Measurements from ENCODE around the gene LMOD3.

Gene LMOD3

DNA sequence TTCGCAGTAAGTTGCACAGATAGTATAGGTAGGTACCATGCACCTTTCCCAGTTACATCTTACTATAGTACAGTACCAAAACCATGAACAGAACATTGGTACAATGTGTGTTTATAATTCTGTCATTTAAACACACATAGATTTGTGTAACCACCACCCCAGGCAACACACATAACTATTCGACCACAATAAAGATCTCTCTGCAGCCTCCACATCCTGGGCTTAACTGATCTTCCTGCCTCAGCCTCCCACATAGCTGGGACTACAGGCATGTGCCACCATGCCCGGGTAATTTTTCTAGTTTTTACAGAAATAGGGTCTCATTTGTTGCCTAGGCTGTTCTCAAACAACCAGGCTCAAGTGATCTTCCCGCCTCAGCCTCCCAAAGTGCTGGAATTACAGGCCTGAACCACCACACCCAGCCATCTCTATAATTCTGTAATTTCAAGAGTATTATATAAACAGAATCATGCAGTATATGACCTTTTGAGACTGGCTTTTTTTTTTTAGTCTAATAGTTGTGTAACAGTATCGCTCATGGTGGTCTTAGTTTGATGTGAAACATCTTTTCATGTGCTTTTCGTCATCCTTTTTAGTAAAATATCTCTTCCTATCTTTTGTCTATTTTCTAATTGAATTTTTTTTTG lies 57.0 kb downstream of the LMOD3 start:
- DNase-seq (ENCODE audit: low spot score) = no peak
- H3K27ac ChIP-seq = no peak overlapping the region
- no peak overlapping the region for H3K4me3 ChIP-seq
- TF ChIP-seq, protein P1, sequence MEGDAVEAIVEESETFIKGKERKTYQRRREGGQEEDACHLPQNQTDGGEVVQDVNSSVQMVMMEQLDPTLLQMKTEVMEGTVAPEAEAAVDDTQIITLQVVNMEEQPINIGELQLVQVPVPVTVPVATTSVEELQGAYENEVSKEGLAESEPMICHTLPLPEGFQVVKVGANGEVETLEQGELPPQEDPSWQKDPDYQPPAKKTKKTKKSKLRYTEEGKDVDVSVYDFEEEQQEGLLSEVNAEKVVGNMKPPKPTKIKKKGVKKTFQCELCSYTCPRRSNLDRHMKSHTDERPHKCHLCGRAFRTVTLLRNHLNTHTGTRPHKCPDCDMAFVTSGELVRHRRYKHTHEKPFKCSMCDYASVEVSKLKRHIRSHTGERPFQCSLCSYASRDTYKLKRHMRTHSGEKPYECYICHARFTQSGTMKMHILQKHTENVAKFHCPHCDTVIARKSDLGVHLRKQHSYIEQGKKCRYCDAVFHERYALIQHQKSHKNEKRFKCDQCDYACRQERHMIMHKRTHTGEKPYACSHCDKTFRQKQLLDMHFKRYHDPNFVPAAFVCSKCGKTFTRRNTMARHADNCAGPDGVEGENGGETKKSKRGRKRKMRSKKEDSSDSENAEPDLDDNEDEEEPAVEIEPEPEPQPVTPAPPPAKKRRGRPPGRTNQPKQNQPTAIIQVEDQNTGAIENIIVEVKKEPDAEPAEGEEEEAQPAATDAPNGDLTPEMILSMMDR (IDR thresholded peaks at IDR 0.05) = no peak

DNA sequence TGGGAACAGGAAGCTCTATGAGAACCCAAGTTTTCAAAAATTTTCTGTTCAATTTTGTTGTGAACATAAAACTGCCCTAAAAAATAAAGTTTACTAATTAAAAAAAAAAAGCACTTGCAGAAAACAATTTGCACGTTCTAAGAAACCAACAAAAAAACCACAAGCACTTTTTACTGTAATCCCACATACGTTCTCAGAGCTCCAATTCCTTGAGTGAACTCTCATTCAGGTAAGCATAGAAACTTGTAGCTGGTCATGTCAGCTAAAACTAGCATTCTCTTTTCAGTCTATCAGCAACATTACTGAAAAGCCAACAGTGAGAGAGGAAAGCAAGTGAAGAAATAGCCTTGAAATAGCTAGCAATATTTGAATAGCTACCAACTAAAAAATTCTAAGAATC lies 58.8 kb downstream of the LMOD3 start:
- no peak overlapping the region for H3K27ac ChIP-seq
- DNase-seq (ENCODE audit: low spot score) = no peak
- H3K4me3 ChIP-seq = no peak overlapping the region
- TF ChIP-seq, protein P1 (IDR thresholded peaks at IDR 0.05) = no peak

DNA sequence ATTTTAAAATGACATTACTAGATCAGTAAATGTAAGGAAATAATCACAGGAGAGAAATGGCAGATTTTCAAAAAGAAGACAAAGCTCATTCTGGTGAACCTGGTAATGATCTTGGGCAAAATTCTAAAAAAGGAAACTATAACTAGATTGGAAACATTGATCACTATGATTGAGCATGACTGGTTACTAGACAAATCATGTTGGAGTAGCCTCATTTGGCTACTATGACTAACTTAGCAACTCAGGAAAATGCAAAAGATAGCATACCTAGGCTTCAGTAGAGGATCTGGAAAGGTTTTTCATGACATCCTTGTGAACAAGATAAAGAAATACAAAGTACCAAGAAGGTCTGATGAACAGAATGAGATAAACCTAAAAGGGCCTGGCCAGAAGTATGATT lies 62.7 kb downstream of the LMOD3 start:
- Histone ChIP-seq H3K27ac (no peak overlapping the region), H3K4me3 (no peak overlapping the region)
- TF ChIP-seq, protein P1 (IDR thresholded peaks at IDR 0.05) = no peak
- DNase-seq (ENCODE audit: low spot score) = no peak

DNA sequence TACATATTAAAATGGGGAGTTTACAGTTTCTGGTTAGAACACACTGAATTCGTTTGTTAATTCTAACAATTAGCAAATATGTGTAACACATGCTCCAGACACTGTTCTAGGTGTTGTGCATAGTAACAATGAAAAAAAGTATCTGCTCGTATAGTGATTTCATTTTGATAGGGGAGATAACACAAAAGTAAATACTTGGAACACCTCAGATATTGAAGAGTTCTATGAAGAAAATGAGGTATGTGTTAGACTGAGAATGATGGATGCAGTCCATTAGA lies 63.5 kb downstream of the LMOD3 start:
- TF ChIP-seq, protein P1 (IDR thresholded peaks at IDR 0.05) = no peak
- no peak overlapping the region for H3K4me3 ChIP-seq
- no peak for DNase-seq (ENCODE audit: low spot score)
- no peak overlapping the region for H3K27ac ChIP-seq

DNA sequence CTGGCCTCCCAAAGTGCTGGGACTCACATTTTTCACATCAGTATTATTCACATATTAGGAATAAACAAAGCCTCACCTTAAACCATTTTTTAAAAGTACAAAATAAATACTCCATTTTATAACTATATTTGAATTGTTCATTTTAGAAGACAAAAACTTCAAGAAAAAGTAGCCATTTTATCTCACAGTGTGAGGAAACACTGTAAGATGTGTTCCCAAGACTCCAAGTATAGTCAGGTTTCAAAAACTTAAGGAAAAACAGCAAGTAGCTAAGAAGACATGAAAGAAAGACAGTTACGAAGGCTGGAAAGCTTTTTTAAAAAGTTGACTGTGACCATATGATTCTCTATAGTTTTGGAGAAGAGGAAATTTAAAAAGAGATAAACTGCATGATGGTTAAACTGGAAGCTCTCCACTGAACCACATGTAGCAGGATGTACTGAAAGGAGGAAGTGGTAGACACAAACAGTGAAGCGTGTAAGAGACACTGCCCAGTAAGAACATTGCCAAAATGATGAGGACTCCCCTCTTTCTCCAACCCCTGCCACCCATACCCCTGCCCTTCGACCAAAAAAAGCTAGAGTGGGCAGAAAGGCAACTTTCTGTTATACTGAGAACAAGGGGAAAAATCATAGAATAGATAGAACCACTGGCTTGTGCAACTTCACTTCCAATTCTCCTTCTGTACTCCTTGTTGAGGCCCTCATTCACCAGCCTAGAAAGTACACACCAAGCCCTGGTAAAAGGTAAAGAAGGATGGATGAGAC lies 64.0 kb downstream of the LMOD3 start:
- no peak overlapping the region for H3K4me3 ChIP-seq
- no peak overlapping the region for H3K27ac ChIP-seq
- TF ChIP-seq, protein P1 (IDR thresholded peaks at IDR 0.05) = no peak
- DNase-seq (ENCODE audit: low spot score) = no peak

Measured in coronary artery (tissue), 2 donors.